T-helper 1 cell treated with Interleukin-12 subunit alpha and Interleukin-12 subunit beta and Interleukin-4 antibody, amounts not matched to agents 30 ng/mL and 1 ng/mL, for 36 hours (primary cell): ENCODE results near the gene SYP. TPM values are rescaled to one million over a fixed set of nuclear protein-coding genes. Genes with fewer than 3 reads are reported as not detected.

Experiments
- intact Hi-C: fragments of 100-400 bp; cut with micrococcal nuclease; formaldehyde crosslinking; loops from one replicate; pipeline ENCODE4 v1.15.1; 2024
- total RNA-seq: library from RNA; stranded (reverse); gene quantifications from 2 replicates; pipeline ENCODE4 v1.2.3, GENCODE V29; 2022

Gene SYP
- 2.7 and 3.3 TPM in 2 replicates for total RNA-seq

GRCh38 chrX:49199906-49200771 lies at the start of gene SYP:
Gene SYP (minus strand): TSS chrX:49200193. CDS start chrX:49200186, 7 bp downstream.
- intact Hi-C loops: loop anchor here (1.0 kb wide), 5 partner anchors 9 to 661 kb away; partner anchors contain the start of genes CCDC22, PPP1R3F and TBC1D25

GRCh38 chrX:49249616-49250015 lies 49.6 kb upstream of the SYP start:
- intact Hi-C loops: no loop called here

- intact Hi-C loops: no loop called here
Observed at GRCh38 chrX:49249071-49249470, 49.1 kb upstream of the SYP start.

GRCh38 chrX:49247916-49248811 lies 48.2 kb upstream of the SYP start:
- intact Hi-C loops: no loop called here

GRCh38 chrX:49247346-49247745 lies 47.4 kb upstream of the SYP start:
- intact Hi-C loops: no loop called here

- intact Hi-C loops: no loop called here
Observed at GRCh38 chrX:49246541-49246940, 46.5 kb upstream of the SYP start.

GRCh38 chrX:49244207-49244606 lies 44.2 kb upstream of the SYP start:
- intact Hi-C loops: no loop called here

GRCh38 chrX:49243166-49243565 lies 43.2 kb upstream of the SYP start:
- intact Hi-C loops: no loop called here

- intact Hi-C loops: no loop called here
Observed at GRCh38 chrX:49242545-49243066, 42.6 kb upstream of the SYP start.

GRCh38 chrX:49238735-49239134 lies 38.7 kb upstream of the SYP start:
- intact Hi-C loops: no loop called here

GRCh38 chrX:49237060-49237459 lies 37.1 kb upstream of the SYP start:
- intact Hi-C loops: no loop called here

- intact Hi-C loops: loop anchor here (2.0 to 5.0 kb wide), 2 partner anchors 62 to 75 kb away; partner anchors contain the start of gene PLP2
Observed at GRCh38 chrX:49233887-49234555, 34.0 kb upstream of the SYP start.

GRCh38 chrX:49233176-49233575 lies 33.2 kb upstream of the SYP start, which contains the start of gene CACNA1F:
Gene CACNA1F (minus strand): TSS chrX:49233340. CDS start chrX:49233309, 31 bp downstream.
- intact Hi-C loops: loop anchor here (5.0 kb wide), 1 partner anchor 61 kb away; the partner anchor contains the start of gene PLP2

- intact Hi-C loops: loop anchor here (5.0 kb wide), 1 partner anchor 60 kb away; the partner anchor contains the start of gene PLP2
Observed at GRCh38 chrX:49232525-49232924, 32.5 kb upstream of the SYP start.

GRCh38 chrX:49231333-49232000 lies 31.5 kb upstream of the SYP start:
- intact Hi-C loops: loop anchor here (5.0 kb wide), 1 partner anchor 59 kb away; the partner anchor contains the start of gene PLP2

- intact Hi-C loops: loop anchor here (1.0 to 5.0 kb wide), 3 partner anchors 30 to 58 kb away; partner anchors contain the start of genes PLP2, PPP1R3F and SYP
Observed at GRCh38 chrX:49230500-49231232, 30.7 kb upstream of the SYP start.

GRCh38 chrX:49228185-49228584 lies 28.2 kb upstream of the SYP start:
- intact Hi-C loops: no loop called here

GRCh38 chrX:49227726-49228125 lies 27.7 kb upstream of the SYP start:
- intact Hi-C loops: no loop called here

GRCh38 chrX:49226946-49227345 lies 27.0 kb upstream of the SYP start:
- intact Hi-C loops: no loop called here
